Astrocyte (in vitro differentiated cells and primary cell): ENCODE measurements around the gene DIP2A.

ENCODE experiments used
- CTCF ChIP-seq: IDR thresholded peaks from 2 replicates; pipeline ENCODE4 v1.5.1; 2011; ENCODE audit warnings: low read depth, mild to moderate bottlenecking, inconsistent platforms, low read length, moderate library complexity; ENCODE audit not compliant: insufficient read depth
- EZH2 ChIP-seq: IDR thresholded peaks from 2 replicates; pipeline ENCODE4 v1.6.1; 2012; ENCODE audit warnings: mild to moderate bottlenecking, low read length, inconsistent platforms; ENCODE audit not compliant: insufficient read depth

GRCh38 chr21:46458315-46459023 is at the start of gene DIP2A:
- TF ChIP-seq CTCF, result no peak
- no peak for TF ChIP-seq EZH2
